ENCODE data around the gene TULP4.

DNA sequence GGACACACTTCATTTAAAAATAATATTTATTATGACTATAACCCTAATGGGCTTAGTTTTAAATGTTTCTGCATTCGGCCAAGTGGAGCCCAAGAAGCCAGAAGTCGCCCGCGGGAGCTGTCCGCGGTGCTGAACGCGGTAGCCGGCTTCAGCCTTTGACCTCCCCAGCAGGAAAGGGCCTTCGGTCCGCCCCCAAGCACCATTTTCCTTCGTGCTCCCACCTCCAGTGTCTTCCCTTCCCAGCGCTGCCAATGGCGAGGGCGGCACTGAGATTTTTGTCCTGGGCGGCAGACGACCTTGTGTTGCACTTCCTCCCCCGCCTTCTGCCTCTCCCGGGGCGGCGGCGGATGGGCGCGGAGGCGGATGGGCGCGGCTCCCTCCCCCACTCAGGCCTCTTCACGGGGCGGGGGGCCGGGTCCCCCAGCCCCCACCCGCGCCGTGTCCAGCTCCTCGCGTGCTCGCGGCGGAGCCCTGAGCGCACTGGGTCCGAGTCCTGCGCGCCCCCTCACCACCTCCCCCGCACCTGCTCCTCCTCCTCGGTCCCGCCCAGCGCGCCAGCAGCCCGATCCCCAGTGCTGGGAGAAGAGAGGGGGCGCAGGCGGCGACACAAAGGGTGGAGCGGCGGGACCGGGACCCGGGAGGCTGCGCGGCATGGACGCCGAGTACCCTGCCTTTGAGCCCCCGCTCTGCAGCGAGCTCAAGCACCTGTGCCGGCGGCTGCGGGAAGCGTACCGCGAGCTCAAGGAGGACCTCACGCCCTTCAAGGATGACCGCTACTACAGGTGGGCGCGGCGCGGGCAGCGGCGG lies 224.0 kb downstream of the TULP4 start:
- TF ChIP-seq, protein P1, sequence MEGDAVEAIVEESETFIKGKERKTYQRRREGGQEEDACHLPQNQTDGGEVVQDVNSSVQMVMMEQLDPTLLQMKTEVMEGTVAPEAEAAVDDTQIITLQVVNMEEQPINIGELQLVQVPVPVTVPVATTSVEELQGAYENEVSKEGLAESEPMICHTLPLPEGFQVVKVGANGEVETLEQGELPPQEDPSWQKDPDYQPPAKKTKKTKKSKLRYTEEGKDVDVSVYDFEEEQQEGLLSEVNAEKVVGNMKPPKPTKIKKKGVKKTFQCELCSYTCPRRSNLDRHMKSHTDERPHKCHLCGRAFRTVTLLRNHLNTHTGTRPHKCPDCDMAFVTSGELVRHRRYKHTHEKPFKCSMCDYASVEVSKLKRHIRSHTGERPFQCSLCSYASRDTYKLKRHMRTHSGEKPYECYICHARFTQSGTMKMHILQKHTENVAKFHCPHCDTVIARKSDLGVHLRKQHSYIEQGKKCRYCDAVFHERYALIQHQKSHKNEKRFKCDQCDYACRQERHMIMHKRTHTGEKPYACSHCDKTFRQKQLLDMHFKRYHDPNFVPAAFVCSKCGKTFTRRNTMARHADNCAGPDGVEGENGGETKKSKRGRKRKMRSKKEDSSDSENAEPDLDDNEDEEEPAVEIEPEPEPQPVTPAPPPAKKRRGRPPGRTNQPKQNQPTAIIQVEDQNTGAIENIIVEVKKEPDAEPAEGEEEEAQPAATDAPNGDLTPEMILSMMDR (IDR thresholded peaks at IDR 0.05): no peak
- TF ChIP-seq JUN (CRISPR knock-in tag; IDR thresholded peaks at IDR 0.05) (peak; percentile 68; the same call in 1 of the 2 replicates), SMAD4 (CRISPR knock-in tag; IDR thresholded peaks at IDR 0.05) (0 out of 2 replicates have a peak, but pooled peaks have one; percentile 40), EMX1 (CRISPR knock-in tag; IDR thresholded peaks at IDR 0.05) (no peak), CREM (CRISPR knock-in tag; IDR thresholded peaks at IDR 0.05) (0 out of 2 replicates have a peak, but pooled peaks have one; percentile 33)
- TF ChIP-seq, protein P2, sequence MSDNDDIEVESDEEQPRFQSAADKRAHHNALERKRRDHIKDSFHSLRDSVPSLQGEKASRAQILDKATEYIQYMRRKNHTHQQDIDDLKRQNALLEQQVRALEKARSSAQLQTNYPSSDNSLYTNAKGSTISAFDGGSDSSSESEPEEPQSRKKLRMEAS (CRISPR knock-in tag; IDR thresholded peaks at IDR 0.05): no peak
